SK-N-MC (cell line): Measurements from ENCODE around the gene MAP3K7.

ENCODE experiments used
- EZH2 ChIP-seq: fragments of 200-600 bp; sonication (generic); IDR thresholded peaks from one replicate; pipeline ENCODE4 v1.6.1; 2017; ENCODE audit warnings: antibody characterized with exemption
- POLR2AphosphoS5 ChIP-seq: IDR thresholded peaks from 2 replicates; pipeline ENCODE4 v1.6.1; 2012; ENCODE audit warnings: mild to moderate bottlenecking, low read depth, low read length, borderline replicate concordance

- TF ChIP-seq EZH2 (no peak), POLR2AphosphoS5 (no peak)
These were observed 107.9 kb downstream of the MAP3K7 start for GRCh38 chr6:90478789-90479602.
